Hepatocyte (in vitro differentiated cells): ENCODE measurements around the gene PACS1. TPM values are rescaled to one million over a fixed set of nuclear protein-coding genes. Genes with fewer than 3 reads are reported as not detected.
A peak's percentile ranks its signal among the peaks of the same experiment; 100 is the strongest.

Experiments used
- DNase-seq: peaks from one replicate; pipeline ENCODE4 v3.0.0-alpha.2; 2016; ENCODE audit warnings: low spot score
- H2AFZ ChIP-seq: fragments of 200-600 bp; sonication (generic); 2 replicates; pipeline ENCODE4 v1.6.0; 2016; ENCODE audit warnings: antibody characterized with exemption, mild to moderate bottlenecking
- H3K27ac ChIP-seq: fragments of 200-600 bp; sonication (generic); 2 replicates; pipeline ENCODE4 v1.5.1; 2016; ENCODE audit warnings: mild to moderate bottlenecking
- H3K27me3 ChIP-seq: fragments of 200-600 bp; sonication (generic); 2 replicates; pipeline ENCODE4 v1.6.1; 2016
- H3K36me3 ChIP-seq: fragments of 200-600 bp; sonication (generic); replicated peaks from 2 replicates; pipeline ENCODE4 v1.5.1; 2016; ENCODE audit warnings: low read depth; ENCODE audit not compliant: insufficient read depth
- H3K4me1 ChIP-seq: fragments of 200-600 bp; sonication (generic); 2 replicates; pipeline ENCODE4 v1.5.1; 2016; ENCODE audit warnings: mild to moderate bottlenecking, moderate library complexity; ENCODE audit not compliant: insufficient read depth
- H3K4me2 ChIP-seq: fragments of 200-600 bp; sonication (generic); 2 replicates; pipeline ENCODE4 v1.6.0; 2016
- H3K4me3 ChIP-seq: fragments of 200-600 bp; sonication (generic); 2 replicates; pipeline ENCODE4 v1.5.1; 2016; ENCODE audit warnings: mild to moderate bottlenecking
- H3K79me2 ChIP-seq: fragments of 200-600 bp; sonication (generic); 2 replicates; pipeline ENCODE4 v1.6.0; 2017; ENCODE audit warnings: mild to moderate bottlenecking
- H3K9me2 ChIP-seq: fragments of 200-600 bp; sonication (generic); replicated peaks from 2 replicates; pipeline ENCODE4 v1.6.0; 2017; ENCODE audit warnings: mild to moderate bottlenecking; ENCODE audit not compliant: insufficient read depth
- H3K9me3 ChIP-seq: fragments of 200-600 bp; sonication (generic); 2 replicates; pipeline ENCODE4 v1.5.1; 2016; ENCODE audit warnings: low read depth, mild to moderate bottlenecking
- H4K20me1 ChIP-seq: fragments of 200-600 bp; sonication (generic); 2 replicates; pipeline ENCODE4 v1.6.0; 2016; ENCODE audit warnings: mild to moderate bottlenecking; ENCODE audit not compliant: insufficient read depth, poor library complexity, severe bottlenecking
- EZH2 ChIP-seq: fragments of 200-600 bp; sonication (generic); IDR thresholded peaks from 2 replicates; pipeline ENCODE4 v1.6.1; 2016; ENCODE audit warnings: antibody characterized with exemption, mild to moderate bottlenecking, borderline replicate concordance
- EZH2phosphoT487 ChIP-seq: fragments of 200-600 bp; sonication (generic); IDR thresholded peaks from one replicate; pipeline ENCODE4 v1.6.1; 2018; ENCODE audit warnings: antibody characterized with exemption, mild to moderate bottlenecking, low read depth, moderate library complexity; ENCODE audit not compliant: unreplicated experiment, severe bottlenecking
- WGBS: methylation state at CpG from one replicate; pipeline ENCODE4 v1.1.6; 2016; ENCODE audit warnings: low lambda C conversion rate; ENCODE audit errors: missing lambda C conversion rate; 5-methylcytosine and 5-hydroxymethylcytosine counted together
- polyA plus RNA-seq: library from polyadenylated mRNA; unstranded; fragments of >200 nt; fragmentation: Nextera tagmentation; extraction: Ambion mirVana; gene quantifications from 2 replicates; pipeline ENCODE4 v1.2.1, GENCODE V29; 2016
- total RNA-seq: library from RNA; depleted of rRNA; stranded (reverse); fragments of >200 nt; gene quantifications from 2 replicates; pipeline ENCODE4 v1.2.3, GENCODE V29; 2014
- TF ChIP-seq, protein P1 (sequence below): fragments of 200-600 bp; sonication (generic); IDR thresholded peaks from 2 replicates; pipeline ENCODE4 v1.5.1; 2016; ENCODE audit warnings: antibody characterized with exemption, mild to moderate bottlenecking; ENCODE audit not compliant: poor library complexity

PACS1 gene
- total and polyA plus RNA-seq, 2 experiments from 2014 or later, result 28.2 to 71.5 TPM

DNA sequence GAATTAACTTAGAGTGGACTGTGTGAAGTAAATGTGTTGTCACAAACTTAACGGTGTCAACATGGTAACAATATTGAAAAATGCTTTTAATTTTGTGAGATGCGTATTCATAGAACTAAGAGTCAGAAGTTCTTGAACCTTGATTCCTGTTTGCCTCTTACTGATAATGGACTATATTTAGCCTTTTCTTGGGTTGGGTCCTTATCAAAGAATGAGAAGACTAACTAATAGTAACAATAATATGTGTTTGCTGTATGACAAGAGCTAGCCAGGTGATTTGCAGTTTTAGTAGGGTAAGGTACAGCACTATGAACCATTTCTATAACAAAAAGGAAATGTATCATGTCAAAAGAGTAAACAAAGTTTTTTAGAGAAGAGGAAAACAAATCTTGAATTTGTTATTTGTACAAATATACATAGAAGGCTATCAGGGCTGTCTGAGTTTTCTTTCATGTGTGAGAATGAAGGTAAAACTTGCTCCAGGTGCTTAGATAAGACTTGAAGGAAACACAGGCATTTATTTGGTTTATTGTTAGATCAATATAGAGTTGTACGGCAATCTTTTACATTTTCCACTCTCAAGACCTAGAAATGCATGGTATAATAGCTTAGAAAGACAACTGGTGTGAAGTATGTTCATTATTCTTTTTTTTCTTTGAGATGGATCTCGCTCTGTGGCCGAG is 74.1 kb downstream of the PACS1 start:
- no peaks in the 10 kb centered on the region for H3K27me3 ChIP-seq
- no peak for DNase-seq
- peak overlapping the region; percentile 36 for H3K4me2 ChIP-seq
- H2AFZ ChIP-seq, result no peak overlapping the region
- H3K4me3 ChIP-seq, result no peak overlapping the region
- TF ChIP-seq, protein P1, sequence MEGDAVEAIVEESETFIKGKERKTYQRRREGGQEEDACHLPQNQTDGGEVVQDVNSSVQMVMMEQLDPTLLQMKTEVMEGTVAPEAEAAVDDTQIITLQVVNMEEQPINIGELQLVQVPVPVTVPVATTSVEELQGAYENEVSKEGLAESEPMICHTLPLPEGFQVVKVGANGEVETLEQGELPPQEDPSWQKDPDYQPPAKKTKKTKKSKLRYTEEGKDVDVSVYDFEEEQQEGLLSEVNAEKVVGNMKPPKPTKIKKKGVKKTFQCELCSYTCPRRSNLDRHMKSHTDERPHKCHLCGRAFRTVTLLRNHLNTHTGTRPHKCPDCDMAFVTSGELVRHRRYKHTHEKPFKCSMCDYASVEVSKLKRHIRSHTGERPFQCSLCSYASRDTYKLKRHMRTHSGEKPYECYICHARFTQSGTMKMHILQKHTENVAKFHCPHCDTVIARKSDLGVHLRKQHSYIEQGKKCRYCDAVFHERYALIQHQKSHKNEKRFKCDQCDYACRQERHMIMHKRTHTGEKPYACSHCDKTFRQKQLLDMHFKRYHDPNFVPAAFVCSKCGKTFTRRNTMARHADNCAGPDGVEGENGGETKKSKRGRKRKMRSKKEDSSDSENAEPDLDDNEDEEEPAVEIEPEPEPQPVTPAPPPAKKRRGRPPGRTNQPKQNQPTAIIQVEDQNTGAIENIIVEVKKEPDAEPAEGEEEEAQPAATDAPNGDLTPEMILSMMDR, result no peak
- TF ChIP-seq EZH2 (no peak), EZH2phosphoT487 (no peak)
- H3K27ac ChIP-seq, result peak overlapping the region; percentile 93
- H3K36me3 ChIP-seq, result no peaks in the 10 kb centered on the region
- no peaks in the 10 kb centered on the region for H3K9me2 ChIP-seq
- H3K9me3 ChIP-seq, result no peaks in the 10 kb centered on the region
- H3K79me2 ChIP-seq, result peaks cover 37% of the 10 kb centered on the region
- peaks cover 25% of the 10 kb centered on the region for H3K4me1 ChIP-seq
- WGBS, result 83% methylated on average over 5 of the region's 5 CpGs
- no peaks in the 10 kb centered on the region for H4K20me1 ChIP-seq

DNA sequence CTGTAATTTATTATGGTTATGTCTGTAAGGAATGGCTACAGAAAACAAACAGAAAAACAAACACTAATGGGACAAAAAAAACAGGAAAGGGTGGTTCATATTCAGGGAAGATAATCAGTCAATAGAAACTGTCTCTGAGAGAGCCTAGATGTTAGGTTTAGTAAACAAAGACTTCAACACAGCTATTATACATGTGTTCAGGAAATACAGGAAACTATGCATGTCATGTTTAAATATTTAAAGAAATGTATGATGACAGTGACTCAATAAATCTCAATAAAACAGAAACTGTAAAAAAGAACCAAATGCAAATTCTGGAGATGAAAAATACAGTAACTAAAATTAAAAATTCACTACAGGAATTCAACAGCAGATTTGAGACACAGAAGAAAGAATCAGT is 76.0 kb downstream of the PACS1 start:
- DNase-seq, result no peak
- H3K27ac ChIP-seq, result peak overlapping the region; percentile 93
- no peaks in the 10 kb centered on the region for H3K9me3 ChIP-seq
- H2AFZ ChIP-seq, result no peak overlapping the region
- H3K27me3 ChIP-seq, result no peaks in the 10 kb centered on the region
- H3K4me3 ChIP-seq, result no peak overlapping the region
- peaks cover 29% of the 10 kb centered on the region for H3K4me1 ChIP-seq
- H3K4me2 ChIP-seq, result no peak overlapping the region
- H3K36me3 ChIP-seq, result no peaks in the 10 kb centered on the region
- H4K20me1 ChIP-seq, result no peaks in the 10 kb centered on the region
- H3K9me2 ChIP-seq, result no peaks in the 10 kb centered on the region
- H3K79me2 ChIP-seq, result peaks cover 20% of the 10 kb centered on the region
- TF ChIP-seq, protein P1, result no peak

DNA sequence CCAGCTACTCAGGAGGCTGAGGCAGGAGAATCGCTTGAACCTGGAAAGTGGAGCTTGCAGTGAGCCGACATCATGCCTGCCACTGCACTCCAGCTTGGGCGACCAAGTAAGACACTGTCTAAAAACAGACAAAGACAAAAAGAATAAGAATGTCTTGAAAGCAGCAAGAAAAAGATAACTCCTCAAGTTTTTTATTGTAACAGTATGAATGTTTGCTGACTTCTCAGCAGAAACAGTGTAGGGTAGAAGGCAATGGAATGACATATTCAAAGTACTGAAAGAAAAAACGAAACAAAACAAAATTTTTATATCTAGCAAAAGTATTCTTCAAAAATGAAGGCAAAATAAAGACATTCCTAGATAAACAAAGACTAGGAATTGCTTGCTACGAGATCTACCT is 76.9 kb downstream of the PACS1 start:
- Histone ChIP-seq H3K4me2 (no peak overlapping the region), H3K27ac (no peak overlapping the region), H3K9me3 (no peaks in the 10 kb centered on the region), H2AFZ (no peak overlapping the region), H3K4me3 (no peak overlapping the region), H3K79me2 (peaks cover 16% of the 10 kb centered on the region), H3K9me2 (no peaks in the 10 kb centered on the region), H3K36me3 (no peaks in the 10 kb centered on the region), H3K27me3 (no peaks in the 10 kb centered on the region), H3K4me1 (peaks cover 24% of the 10 kb centered on the region), H4K20me1 (no peaks in the 10 kb centered on the region)
- no peak for DNase-seq
- WGBS, result 99% methylated on average over 5 of the region's 5 CpGs
- TF ChIP-seq, protein P1, result no peak
- TF ChIP-seq EZH2, result no peak
- TF ChIP-seq EZH2phosphoT487, result no peak

DNA sequence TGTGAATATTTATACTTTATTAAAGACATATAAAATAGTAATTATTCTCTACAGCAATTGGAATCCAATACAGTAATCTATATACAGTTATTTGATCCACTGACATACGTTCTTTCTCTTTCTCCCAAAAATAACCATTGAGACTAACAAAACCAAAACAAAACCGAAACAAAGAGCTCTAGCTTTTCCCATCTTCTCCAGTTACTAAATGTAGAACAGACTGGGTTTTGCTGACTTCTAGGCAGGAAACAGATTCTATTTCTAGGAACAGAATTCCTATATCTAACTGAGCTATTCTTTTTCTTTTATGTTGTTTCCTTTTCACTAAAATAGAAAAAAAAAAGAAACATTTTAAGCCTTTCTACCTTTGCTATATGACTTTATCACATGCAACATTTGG is 80.1 kb downstream of the PACS1 start:
- Histone ChIP-seq H3K27me3 (no peaks in the 10 kb centered on the region), H3K9me3 (no peaks in the 10 kb centered on the region), H3K79me2 (peaks cover 36% of the 10 kb centered on the region), H3K36me3 (no peaks in the 10 kb centered on the region), H3K9me2 (no peaks in the 10 kb centered on the region), H2AFZ (no peak overlapping the region), H3K27ac (no peak overlapping the region), H4K20me1 (no peaks in the 10 kb centered on the region), H3K4me3 (no peak overlapping the region), H3K4me2 (no peak overlapping the region), H3K4me1 (peaks cover 4% of the 10 kb centered on the region)
- TF ChIP-seq EZH2phosphoT487, result no peak
- no peak for TF ChIP-seq EZH2
- TF ChIP-seq, protein P1, result no peak
- WGBS, result 82% methylated on average over 2 of the region's 2 CpGs
- DNase-seq, result no peak
